NCI-H1092 (cell line): ENCODE data around the gene RNF215.

Source experiments
- DNase-seq: peaks from one replicate; lab custom pipeline; 2025; lab: John Stamatoyannopoulos, UW

Gene RNF215

GRCh38 chr22:30396871-30397655 lies 9.9 kb upstream of the RNF215 start, which contains the start of gene SEC14L2:
Gene SEC14L2 (plus strand): TSS chr22:30397018. CDS start chr22:30397117, 99 bp downstream.
- DNase-seq = no peak

- DNase-seq = no peak
Observed at GRCh38 chr22:30393885-30394284, 6.7 kb upstream of the RNF215 start.

DNA sequence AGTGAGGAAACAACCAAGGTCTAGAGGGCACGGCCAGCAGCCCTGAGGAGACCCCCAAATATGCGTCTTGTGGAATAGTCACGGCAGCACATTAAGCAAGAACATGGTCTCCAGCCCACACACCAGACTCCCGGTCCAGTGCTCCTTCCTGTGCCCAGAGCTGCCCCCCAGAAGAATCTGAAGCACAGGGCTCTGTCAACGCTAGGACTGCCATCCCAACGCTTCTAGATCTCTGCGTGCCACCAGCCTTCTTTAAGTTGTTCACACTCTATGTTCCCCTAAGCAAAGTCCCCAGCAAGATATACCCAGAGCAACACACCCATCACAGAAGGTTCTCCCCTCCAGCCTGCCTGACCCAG lies 6.1 kb upstream of the RNF215 start:
- no peak for DNase-seq

- DNase-seq = no peak
Observed at GRCh38 chr22:30392661-30393321, 5.6 kb upstream of the RNF215 start.

GRCh38 chr22:30390974-30391691 lies 3.9 kb upstream of the RNF215 start:
- DNase-seq = peak; percentile 39

DNA sequence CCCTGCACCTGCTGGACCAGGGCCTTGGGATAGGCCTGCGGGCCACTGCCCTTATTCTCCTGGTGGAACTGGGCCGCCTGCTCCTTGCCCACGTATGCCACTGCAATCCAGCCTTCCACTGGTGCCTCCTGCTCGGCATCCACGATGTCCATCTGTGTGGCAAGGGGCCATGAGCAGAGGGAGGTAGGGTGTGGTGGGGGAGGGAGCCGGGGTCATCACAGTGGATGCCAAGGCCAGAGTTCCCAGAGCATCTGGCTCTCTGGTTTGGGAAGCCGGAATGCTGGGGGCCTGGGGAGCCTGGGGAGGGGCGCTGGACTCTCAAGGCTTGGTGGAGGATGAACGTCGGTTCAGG lies 627 bp downstream of the RNF215 start:
- no peak for DNase-seq

- no peak for DNase-seq
Observed at GRCh38 chr22:30385942-30386341, 1.3 kb downstream of the RNF215 start.

DNA sequence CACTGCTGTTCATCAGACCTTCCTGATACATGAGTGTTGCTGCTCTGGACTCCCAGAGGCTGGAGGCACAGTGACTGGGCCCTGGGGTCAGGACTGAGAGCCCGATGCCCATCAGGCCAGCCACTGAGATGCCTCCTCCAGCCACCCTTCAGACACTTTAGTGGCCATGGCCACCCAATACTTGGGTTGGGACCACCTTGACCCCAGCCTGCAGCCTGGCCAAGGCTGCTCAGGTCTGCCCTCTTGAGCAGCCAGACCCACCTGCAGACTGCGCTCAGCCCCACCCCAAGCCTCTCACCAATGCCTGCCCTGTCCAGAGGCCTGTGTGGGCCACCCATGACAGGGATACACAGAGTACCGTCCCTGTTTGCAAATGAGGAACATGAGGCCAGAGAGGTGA lies 4.2 kb downstream of the RNF215 start:
- no peak for DNase-seq

GRCh38 chr22:30382340-30382739 lies 4.9 kb downstream of the RNF215 start:
- no peak for DNase-seq

- no peak for DNase-seq
Observed at GRCh38 chr22:30381264-30381663, 5.9 kb downstream of the RNF215 start.

- no peak for DNase-seq
Observed at GRCh38 chr22:30380011-30380410, 7.2 kb downstream of the RNF215 start.

DNA sequence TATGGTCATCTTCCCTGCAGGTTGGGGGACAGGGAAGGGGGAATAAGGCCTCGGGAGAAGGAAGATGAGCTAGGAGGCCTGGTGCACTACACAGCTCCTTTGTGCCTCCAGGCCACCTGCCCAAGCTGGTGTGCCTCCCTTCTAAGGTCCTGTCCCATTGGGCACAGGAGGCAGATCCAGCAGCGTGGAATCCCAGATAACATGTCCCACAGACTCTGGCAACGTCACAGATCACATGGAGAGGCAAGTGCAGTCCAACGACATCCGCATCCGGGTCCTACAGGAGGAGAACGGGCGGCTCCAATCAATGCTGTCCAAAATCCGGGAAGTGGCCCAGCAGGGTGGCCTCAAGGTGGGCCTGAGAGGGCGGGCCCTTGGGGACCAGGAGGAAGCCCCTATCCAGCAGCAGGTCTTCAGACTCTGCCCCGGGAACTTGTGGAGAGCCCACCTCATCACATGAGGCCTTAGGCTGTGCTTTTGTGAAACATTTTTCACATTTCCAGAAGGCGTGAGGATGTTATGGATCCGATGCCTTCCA lies 11.8 kb downstream of the RNF215 start:
- DNase-seq = no peak

DNA sequence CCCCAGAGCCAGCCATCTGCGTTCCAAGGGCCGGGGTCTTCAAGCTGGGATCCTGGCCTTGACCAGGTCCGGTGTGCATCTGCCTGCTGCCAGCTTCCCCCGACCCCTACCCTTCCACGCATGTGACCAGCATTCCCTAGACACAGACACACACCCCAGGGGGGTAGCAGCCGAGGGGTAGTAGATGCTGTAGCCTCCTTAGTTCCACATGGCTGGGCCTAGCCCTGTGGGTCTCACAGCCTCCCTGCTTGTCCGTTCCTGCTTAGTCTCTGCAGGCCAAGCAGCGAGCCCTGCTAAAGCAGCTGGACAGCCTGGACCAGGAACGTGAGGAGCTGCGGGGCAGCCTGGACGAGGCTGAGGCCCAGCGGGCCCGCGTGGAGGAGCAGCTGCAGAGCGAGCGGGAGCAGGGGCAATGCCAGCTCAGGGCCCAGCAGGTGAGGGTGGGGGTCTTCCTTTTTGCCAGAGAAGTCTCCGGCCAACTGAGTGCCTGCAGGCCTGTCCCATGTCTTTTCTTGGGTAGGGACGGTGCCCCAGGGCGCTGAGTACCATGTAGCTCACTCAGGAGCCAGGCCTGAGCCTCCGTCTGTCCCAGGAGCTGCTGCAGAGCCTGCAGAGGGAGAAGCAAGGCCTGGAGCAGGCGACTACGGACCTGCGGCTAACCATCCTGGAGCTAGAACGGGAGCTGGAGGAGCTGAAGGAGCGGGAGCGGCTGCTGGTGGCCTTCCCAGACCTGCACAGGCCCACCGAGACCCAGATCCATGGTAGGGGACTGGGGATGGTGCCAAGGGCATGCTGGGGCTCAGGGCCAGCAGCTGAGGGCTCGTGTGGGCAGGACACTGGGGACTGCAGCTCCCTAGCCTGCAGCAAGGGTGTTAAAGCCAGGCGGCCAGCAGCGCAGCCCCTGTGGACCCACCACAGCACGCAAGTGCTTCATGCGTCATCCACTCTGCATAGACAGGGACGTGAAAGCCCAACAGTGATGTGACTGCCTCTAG lies 13.6 kb downstream of the RNF215 start:
- DNase-seq = no peak

DNA sequence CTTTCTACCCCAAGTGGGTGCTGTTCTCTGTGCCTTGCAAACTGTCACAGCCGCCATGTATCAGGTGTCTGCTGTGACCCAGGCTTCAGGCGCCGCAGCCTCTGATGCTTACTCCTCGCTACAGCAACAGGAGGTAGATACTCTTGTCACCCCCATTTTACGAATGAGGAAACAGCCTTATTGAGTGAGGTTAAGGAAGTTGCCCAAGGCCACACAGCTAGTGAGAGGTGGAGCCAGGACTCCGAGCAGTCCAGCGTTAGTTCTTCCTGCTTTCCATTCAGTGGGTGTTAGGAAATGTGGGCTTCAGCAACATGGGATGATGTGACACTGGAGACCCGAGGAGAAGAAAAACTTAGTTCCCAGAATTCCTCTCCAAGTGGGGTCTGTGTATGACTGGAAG lies 14.3 kb downstream of the RNF215 start:
- no peak for DNase-seq

- DNase-seq = no peak
Observed at GRCh38 chr22:30371981-30372380, 15.2 kb downstream of the RNF215 start.

DNA sequence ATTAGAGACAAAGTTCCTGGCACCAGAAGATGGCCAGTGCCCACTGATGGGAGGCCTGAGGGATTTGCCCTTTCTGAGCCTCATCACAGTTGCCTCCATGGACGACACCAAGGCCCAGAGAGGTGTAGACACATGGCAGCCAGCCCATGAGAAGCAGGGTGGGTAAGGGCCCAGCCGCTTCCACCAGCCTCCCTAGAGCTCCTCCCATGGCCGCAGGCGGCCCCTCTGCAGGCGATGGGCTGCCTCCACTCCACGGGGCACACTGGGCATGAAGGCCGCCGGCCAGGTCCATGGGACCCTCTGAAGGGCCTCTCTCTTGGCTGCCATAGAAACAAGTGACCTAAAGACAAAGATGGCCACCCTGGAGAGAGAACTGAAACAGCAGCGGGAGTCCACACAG lies 15.9 kb downstream of the RNF215 start:
- no peak for DNase-seq

GRCh38 chr22:30370641-30371230 lies 16.5 kb downstream of the RNF215 start:
- DNase-seq = no peak

DNA sequence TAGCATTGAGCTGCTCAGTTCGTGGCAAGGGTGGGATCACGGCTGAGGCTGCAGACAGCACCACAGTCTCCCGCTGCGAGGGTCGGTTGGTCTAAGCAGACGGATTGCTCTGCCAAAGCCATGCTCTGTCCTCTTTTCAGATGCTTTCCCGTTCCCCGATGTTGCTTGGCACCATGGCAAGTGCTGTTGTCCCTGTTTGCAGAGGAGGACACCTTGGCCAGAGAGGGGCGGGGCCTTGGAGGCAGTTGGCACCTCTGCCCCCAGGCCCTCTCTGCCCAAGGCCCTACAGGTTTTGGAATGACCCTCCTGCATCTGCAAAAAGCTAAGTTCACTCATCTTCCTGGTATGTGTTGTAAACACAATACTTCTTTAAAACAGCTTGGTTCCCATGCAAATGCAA lies 18.8 kb downstream of the RNF215 start:
- no peak for DNase-seq

DNA sequence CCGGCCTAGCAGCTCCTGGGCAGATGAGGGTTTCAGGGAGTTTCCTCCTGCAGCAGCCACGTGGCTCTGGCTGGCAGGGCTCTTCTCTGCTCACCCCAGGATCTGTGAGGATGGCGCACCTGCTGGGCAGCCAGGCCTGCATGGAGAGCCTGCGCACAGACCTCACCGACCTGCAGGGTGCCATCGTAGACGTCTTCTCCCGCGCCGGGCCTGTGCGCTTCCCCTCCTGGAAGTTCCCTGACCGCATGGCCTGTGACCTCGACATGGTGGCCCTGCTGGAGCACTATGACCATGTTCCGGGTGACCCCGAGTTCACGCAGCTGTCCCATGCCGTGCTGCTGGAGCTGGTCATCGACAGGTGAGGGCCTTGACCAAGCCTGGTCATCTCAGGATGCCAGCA lies 21.3 kb downstream of the RNF215 start:
- no peak for DNase-seq

GRCh38 chr22:30362651-30363281 lies 24.4 kb downstream of the RNF215 start:
- no peak for DNase-seq
